ENCODE measurements around the gene LMO1.

DNA sequence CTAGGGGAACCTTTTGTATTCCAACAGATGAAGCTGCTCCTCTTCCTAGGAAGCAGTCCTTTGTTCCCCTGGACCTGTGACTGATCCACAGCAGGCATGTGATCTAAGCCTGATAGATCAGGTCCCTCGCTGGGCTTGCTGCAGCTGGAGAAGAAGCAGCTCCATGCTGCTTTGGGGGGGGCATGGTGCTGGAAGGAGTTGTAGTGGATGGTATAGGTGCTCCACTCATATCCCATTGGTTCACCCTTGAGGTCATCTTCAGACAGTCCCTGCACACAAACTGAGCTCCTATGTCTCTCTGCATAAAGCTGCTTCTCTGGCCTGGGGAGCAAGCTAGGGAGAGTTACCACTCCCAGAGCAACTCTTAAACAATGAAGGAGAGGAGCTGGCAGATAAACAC lies 85.4 kb downstream of the LMO1 start:
- TF ChIP-seq, protein P1, sequence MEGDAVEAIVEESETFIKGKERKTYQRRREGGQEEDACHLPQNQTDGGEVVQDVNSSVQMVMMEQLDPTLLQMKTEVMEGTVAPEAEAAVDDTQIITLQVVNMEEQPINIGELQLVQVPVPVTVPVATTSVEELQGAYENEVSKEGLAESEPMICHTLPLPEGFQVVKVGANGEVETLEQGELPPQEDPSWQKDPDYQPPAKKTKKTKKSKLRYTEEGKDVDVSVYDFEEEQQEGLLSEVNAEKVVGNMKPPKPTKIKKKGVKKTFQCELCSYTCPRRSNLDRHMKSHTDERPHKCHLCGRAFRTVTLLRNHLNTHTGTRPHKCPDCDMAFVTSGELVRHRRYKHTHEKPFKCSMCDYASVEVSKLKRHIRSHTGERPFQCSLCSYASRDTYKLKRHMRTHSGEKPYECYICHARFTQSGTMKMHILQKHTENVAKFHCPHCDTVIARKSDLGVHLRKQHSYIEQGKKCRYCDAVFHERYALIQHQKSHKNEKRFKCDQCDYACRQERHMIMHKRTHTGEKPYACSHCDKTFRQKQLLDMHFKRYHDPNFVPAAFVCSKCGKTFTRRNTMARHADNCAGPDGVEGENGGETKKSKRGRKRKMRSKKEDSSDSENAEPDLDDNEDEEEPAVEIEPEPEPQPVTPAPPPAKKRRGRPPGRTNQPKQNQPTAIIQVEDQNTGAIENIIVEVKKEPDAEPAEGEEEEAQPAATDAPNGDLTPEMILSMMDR (IDR thresholded peaks at IDR 0.05): no peak
- no peak for TF ChIP-seq POLR2A (IDR thresholded peaks at IDR 0.05)

Data from right lobe of liver (tissue), 4 donors.